ENCODE measurements around the gene C14orf39.

Gene C14orf39

DNA sequence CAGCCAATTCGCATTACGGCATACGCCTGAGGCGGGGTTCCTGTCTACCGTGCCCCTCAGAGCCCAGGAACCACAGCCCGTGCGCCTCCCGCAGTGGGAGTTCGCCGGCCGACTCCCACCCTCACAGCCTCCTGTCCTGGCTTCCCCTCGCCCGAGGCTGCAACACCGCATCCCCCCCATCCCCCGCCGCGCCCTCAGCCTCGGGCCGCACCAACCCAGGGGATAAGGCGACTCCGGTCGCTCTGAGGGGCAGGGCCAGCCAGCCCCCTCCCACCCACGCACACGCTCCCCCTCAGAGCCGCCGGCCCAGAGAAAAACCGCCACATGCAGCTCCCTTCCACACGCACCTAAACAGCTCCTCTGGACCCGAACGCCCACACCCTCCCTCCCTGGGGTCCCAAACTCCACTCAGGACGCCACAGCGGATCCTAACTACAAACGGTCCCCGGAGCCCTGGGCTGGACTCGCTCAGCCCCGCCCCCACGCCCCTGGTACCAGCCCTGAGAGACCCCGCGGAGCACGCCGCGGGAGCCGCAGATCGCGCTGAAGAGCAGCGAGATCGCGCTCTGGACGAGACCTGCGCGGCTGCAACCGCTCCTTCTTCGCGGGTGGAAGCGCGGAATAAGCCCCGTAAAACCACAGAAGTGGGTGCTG is at the start of gene C14orf39:
Gene C14orf39 (minus strand): TSS at position 466 of the 654 bp plus-strand sequence. CDS start 985 bp downstream, outside the sequence.
- no peak for DNase-seq

DNA sequence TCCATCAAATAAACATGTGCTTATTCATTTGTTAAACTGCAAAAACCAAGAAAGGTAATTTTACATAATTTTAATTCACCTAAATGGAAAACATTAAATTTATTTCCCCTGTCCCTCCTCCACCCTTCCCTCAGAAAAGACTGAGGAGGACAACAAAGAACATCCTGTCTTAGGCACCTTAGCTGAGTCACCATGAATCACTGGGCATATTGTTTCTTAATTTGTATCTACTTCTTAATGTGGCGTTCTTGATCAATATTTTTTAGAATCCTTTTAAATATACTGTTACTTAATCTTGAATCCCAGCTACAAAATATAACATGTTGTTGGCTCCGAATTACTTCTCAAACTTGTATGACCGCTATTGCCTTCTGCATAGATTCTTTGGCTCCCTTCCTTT is 46.6 kb upstream of the C14orf39 start:
- DNase-seq, result no peak

DNA sequence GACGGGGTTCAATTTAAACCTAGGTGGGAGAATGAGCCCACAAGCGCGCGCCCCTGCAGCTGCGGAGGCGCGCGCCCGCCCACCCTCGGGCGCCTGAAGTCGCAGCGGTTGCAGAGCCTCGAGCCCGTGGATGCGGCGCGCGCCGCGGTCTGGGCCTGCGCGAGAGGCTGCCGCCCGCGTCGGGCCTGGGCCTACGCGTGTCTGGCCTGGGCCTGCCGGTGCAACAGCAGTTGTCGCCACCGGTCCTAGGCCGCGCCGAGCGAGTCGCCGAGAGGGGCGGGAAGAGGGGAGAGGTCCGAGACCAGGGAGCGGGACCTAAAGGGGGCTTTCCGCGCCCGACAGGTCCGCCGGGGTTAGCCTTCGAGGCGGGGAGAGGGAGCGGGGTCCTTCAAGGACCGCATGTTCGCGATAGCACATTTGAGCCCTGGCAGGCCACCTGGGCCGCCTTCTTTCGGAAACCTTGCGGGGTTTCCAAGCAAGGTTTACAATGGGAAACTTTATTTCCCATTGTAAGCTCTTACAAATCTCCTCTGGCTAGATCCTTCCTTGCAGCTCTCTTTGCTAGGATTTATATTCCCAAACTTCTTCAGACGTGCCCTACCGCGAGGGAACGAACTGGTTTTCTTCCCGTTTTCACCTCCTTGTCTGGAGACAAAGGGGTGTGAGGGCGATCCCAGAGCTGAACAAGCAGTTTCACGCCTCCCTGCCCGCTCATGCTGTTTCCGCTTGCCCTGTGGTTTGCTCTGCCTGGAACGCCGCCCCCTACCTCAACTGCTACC is 29.8 kb upstream of the C14orf39 start:
- DNase-seq, result no peak

DNA sequence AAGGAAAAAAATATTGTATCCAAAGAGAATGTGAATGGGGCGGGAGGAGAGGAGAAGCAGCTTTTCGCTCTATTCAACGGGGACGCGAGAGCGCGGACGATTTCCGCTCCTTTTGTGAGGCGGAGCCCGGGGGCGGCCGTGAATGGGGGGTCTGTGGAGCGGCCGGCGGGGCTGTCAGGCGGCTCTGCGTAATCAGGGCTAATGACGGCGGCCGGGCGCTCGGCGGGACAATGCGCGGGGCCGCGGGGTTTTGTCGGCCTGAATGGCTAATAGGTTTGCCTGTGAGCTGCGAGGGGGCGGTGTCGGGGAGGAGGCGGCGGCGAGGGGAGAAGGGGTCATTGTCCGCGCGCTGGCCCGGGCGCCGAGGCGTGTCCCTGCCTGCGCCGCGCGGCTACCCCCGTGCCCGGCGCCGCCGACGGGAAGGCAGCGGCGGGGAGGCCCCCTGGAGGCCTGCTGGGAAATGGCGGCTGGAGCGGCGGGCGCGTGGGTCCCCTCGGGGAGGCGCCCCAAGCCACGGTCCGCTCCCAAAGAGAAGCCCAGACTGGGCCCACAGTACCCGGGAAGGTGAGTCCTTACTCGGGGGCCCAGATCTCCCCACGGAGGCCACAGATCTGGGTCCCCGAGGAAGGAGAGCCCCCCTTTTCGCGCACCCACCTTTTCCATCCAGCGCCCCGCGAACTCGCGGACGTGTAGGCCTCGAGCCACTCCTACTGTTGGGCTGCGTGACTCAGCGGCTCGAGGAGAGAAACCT is 29.1 kb upstream of the C14orf39 start:
- DNase-seq, result no peak

DNA sequence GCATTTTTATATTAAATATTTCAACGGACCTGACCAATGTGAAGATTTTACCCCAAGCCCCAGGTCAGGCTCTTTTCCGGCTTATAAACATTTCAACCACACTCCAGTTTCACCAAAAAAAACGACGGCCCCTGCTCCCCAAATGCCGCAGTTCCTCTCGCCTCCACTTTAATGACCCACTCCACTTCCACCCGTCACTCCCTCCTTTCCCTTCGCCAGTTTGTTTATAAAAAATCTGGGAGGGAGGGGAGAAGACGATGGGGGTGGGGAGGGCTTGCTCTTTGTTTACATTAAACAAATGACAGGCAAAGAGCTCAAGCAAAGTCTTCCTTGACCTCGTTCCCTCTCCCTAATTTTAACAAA is 28.5 kb upstream of the C14orf39 start:
- no peak for DNase-seq

GRCh38 chr14:60512973-60513571 is 27.2 kb upstream of the C14orf39 start:
- DNase-seq, result no peak

GRCh38 chr14:60512126-60512525 is 26.3 kb upstream of the C14orf39 start:
- DNase-seq, result no peak

DNA sequence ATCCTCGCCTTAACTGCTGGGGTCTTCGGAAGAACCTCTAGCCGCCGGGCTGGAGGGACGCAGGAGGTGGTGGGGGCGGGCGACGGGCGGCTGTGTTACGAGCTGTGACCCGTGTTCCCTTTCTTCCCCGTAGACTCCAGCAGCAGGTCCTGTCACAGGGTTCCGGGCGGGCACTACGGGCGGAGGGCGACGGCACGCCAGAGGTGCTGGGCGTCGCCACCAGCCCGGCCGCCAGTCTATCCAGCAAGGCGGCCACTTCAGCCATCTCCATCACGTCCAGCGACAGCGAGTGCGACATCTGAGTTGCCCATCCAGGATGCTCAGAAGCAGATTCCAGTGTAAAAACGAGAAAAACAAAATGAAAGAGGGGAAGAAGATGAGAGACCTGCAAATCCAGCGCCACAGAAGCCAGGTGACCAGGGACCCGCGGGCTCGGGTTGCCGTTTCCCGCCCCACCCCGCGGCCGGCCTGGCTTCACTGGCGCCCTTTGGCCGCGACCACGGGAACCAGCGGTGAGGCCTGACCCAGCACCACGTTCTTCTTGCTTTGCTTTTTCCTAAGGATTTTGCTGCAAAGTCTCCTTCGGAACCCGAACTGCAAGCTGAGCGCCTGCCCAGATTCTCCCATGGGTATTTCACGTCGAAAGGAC is 25.2 kb upstream of the C14orf39 start:
- DNase-seq, result no peak

- no peak for DNase-seq
These were observed 24.5 kb upstream of the C14orf39 start for GRCh38 chr14:60510254-60510950.

DNA sequence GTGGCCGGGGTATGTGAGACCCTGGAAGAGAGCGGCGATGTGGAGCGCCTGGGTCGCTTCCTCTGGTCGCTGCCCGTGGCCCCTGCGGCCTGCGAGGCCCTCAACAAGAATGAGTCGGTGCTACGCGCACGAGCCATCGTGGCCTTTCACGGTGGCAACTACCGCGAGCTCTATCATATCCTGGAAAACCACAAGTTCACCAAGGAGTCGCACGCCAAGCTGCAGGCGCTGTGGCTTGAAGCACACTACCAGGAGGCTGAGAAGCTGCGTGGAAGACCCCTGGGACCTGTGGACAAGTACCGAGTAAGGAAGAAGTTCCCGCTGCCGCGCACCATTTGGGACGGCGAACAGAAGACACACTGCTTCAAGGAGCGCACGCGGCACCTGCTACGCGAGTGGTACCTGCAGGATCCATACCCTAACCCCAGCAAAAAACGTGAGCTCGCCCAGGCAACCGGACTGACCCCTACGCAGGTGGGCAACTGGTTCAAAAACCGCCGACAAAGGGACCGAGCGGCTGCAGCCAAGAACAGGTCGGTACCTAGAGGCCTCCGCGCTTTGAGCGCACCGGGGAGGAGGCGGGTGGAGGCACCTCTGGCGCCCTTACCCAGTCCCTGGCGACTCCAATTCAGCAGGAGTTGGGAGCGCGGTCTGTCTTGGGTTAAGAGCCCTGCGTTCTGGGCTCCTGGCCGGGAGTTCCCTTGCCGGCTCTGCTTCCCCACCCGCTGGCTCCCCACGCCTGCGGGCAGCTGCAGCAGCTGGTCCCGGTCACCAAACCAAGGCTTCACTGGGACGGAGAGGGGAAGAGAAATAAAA is 23.8 kb upstream of the C14orf39 start:
- DNase-seq, result no peak

- no peak for DNase-seq
These were observed 23.0 kb upstream of the C14orf39 start, which contains the start of gene SIX6 for GRCh38 chr14:60508707-60509437. Gene SIX6, plus strand, starts transcription at chr14:60509146. Its CDS starts 253 bp downstream, at chr14:60509399.

DNA sequence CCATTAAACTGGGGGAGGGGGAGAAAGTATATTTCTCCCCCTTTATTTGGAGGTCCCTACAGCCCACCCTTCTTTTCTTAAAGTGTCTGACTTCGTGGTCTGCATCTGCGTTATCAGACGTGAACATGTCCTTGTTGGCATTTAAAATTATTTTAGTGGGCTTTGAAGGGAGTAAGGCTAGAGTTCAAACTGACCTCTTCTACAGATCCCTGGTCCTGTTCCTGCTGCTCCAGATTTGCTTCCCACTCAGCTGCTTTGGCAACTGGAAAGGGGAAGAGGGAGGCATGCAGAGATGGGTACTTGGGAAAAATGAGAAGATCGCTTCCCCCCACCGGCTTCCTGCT is 22.5 kb upstream of the C14orf39 start:
- no peak for DNase-seq

- DNase-seq, result no peak
These were observed 21.3 kb upstream of the C14orf39 start for GRCh38 chr14:60506985-60507829.

DNA sequence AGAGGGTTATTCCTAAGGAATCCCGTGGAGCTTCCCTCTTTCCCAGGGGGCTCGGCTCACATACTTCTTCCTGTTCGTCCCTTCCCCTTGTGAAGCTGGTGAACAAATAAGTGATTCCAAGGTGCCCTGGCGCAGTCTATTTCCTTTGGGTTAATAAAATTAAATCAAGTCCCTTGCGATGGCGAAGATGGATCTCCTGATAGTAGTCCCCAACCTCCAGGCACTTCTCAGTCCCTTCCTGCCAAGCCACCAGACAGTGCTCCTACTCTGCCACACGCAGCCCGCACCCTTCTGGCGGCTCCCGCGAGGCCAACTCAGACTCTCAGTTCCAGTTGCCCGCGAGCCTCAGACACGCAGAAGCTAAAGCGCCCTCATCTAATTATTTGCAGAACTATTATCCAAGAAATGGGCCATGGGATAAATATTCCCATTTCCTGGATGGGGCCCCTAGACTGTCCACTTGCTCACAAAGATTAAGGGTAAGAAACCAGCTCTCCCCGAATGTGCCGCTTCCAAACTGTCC is 20.7 kb upstream of the C14orf39 start:
- no peak for DNase-seq

- no peak for DNase-seq
These were observed 20.1 kb upstream of the C14orf39 start for GRCh38 chr14:60506010-60506409.

GRCh38 chr14:60505448-60505847 is 19.6 kb upstream of the C14orf39 start:
- DNase-seq, result no peak

DNA sequence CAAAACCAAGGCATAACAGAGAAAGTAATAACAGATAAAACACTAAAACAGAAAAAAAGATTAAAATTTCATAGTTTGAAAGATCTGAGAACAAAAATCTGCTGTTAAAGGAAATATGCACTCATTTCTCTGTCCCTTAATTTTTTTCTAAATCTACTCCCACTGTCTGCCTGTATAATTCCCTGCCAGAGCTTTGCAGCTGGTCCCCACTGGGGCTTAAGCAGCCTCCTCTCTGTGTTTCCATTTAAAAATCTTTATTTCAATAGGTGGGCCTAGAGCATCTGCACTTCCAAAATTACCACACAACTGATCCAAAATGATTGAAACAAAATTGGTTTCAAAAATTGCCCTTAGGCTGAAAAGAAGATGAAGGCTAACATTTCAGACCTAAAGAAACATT is 16.7 kb upstream of the C14orf39 start:
- DNase-seq, result no peak

DNA sequence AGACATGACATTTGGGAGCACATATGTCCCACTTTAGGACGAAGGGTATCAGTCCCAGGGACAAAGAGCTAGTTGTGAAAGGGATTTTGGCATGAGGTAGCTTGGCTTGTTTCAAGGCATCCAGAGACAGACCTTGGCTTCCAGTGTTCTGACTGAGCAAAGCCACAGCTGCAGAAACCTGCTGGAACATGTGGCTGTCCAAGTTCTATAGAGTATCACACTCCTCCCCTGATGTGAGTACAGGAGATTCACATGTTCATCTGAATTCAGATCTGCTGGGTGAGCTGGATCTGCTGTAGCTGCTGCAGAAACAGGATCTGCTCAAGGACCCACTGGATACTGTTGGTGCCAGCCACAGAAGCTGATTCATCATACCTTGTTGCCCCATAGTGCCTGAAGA is 10.1 kb upstream of the C14orf39 start:
- DNase-seq, result no peak

DNA sequence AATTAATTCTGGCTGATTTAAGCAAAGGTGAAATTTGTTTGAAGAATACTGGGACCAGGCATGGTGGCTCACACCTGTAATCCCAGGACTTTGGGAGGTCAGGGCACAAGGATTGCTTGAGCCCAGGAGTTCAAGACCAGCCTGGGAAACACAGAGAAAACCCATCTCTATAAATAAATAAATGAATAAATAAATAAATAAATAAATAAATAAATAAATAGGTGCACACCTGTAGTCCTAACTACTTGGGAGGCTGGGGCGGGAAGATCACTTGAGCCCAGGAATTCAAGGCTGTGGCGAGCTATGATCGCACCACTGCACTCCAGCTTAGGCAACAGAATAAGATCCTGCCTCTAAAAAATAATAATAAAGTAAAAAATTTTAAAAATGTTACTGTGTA is 4.4 kb upstream of the C14orf39 start:
- DNase-seq, result no peak
